Fibroblast of lung (primary cell): ENCODE results near the gene OVCH1. TPM values are rescaled to one million over a fixed set of nuclear protein-coding genes. Genes with fewer than 3 reads are reported as not detected.

Experiments used
- DNase-seq, 2 donors: peaks; one replicate each; pipeline versions ENCODE4 v3.0.0 to v3.0.0-alpha.2; 2010; ENCODE audit warnings: low read depth in 2 of 2
- H2AFZ ChIP-seq: 2 replicates; pipeline ENCODE4 v1.5.1; 2012; ENCODE audit warnings: low read length, control low read depth, inconsistent platforms
- H3K27ac ChIP-seq: 2 replicates; pipeline ENCODE4 v1.5.1; 2011; ENCODE audit warnings: low read length, control low read depth; ENCODE audit not compliant: insufficient read depth
- H3K27me3 ChIP-seq: 2 replicates; pipeline ENCODE4 v1.5.1; 2011; ENCODE audit warnings: mild to moderate bottlenecking, low read length; ENCODE audit not compliant: control insufficient read depth, insufficient read depth
- H3K36me3 ChIP-seq: 2 replicates; pipeline ENCODE4 v1.5.1; 2011; ENCODE audit warnings: low read length; ENCODE audit not compliant: control insufficient read depth, insufficient read depth
- H3K4me1 ChIP-seq: 2 replicates; pipeline ENCODE4 v1.5.1; 2011; ENCODE audit warnings: low read length; ENCODE audit not compliant: control insufficient read depth, insufficient read depth; ENCODE audit errors: extremely low read depth
- H3K4me2 ChIP-seq: 2 replicates; pipeline ENCODE4 v1.5.1; 2011; ENCODE audit warnings: low read length, control low read depth; ENCODE audit not compliant: insufficient read depth; ENCODE audit errors: extremely low read depth
- H3K4me3 ChIP-seq, 4 experiments: fragments of 200-600 bp in 1 of 4; sonication (generic) in 1 of 4; replicated peaks in 1 of 4; 2 replicates each; pipeline ENCODE4 v1.5.1; 2011 to 2016; ENCODE audit warnings: low read length in 4 of 4, low read depth in 3 of 4, mild to moderate bottlenecking in 3 of 4, control low read depth in 2 of 4, inconsistent platforms in 1 of 4, mixed read lengths in 1 of 4; ENCODE audit not compliant: insufficient read depth in 1 of 4; ENCODE audit errors: control extremely low read depth in 1 of 4
- H3K79me2 ChIP-seq: 2 replicates; pipeline ENCODE4 v1.5.1; 2012; ENCODE audit warnings: mild to moderate bottlenecking, low read length, inconsistent platforms; ENCODE audit not compliant: control insufficient read depth, insufficient read depth
- H3K9ac ChIP-seq: 2 replicates; pipeline ENCODE4 v1.5.1; 2011; ENCODE audit warnings: mild to moderate bottlenecking, low read length, control low read depth; ENCODE audit not compliant: insufficient read depth
- H3K9me3 ChIP-seq: 2 replicates; pipeline ENCODE4 v1.5.1; 2012; ENCODE audit warnings: low read depth, low read length; ENCODE audit not compliant: control insufficient read depth, insufficient read depth
- H4K20me1 ChIP-seq: 2 replicates; pipeline ENCODE4 v1.5.1; 2011; ENCODE audit warnings: low read length; ENCODE audit not compliant: control insufficient read depth, insufficient read depth; ENCODE audit errors: extremely low read depth
- EZH2 ChIP-seq: IDR thresholded peaks from 2 replicates; pipeline ENCODE4 v1.5.1; 2012; ENCODE audit warnings: low read length, control low read depth, mild to moderate bottlenecking; ENCODE audit errors: missing control alignments
- polyA plus RNA-seq, 2 donors: library from polyadenylated mRNA; depleted of rRNA in 1 of 2; stranded (reverse) in 1 of 2; unstranded in 1 of 2; fragments of >200 nt; gene quantifications; 2 replicates each; pipeline ENCODE4 v1.2.1, GENCODE V29; 2011 to 2012; ENCODE audit warnings: missing spikeins in 1 of 2
- total RNA-seq: library from RNA; depleted of rRNA; stranded (reverse); fragments of >200 nt; gene quantifications from 2 replicates; pipeline ENCODE4 v1.2.1, GENCODE V29; 2014
- TF ChIP-seq, protein P1 (sequence below), 2 donors: IDR thresholded peaks in 1 of 2; conservative IDR thresholded peaks in 1 of 2; 1 replicate in 1 of 2; 2 replicates in 1 of 2; pipeline ENCODE4 v1.5.1; 2011 to 2012; ENCODE audit warnings: low read length in 2 of 2, control low read depth in 1 of 2, inconsistent platforms in 1 of 2, low read depth in 1 of 2, mild to moderate bottlenecking in 1 of 2

The OVCH1 gene
- total and polyA plus RNA-seq, 2 donors (not counting 1 experiment from before 2014, with no cell fraction given): 0.06 to 1.2 TPM

- Histone ChIP-seq H3K9ac (no peak overlapping the region), H3K9me3 (no peaks in the 10 kb centered on the region), H3K79me2 (no peaks in the 10 kb centered on the region), H3K4me2 (no peak overlapping the region), H4K20me1 (no peaks in the 10 kb centered on the region), H3K4me3 (no peak overlapping the region), H3K27me3 (no peaks in the 10 kb centered on the region), H3K4me1 (no peaks in the 10 kb centered on the region), H2AFZ (no peak overlapping the region), H3K36me3 (no peaks in the 10 kb centered on the region), H3K27ac (no peak overlapping the region)
- TF ChIP-seq, protein P1, sequence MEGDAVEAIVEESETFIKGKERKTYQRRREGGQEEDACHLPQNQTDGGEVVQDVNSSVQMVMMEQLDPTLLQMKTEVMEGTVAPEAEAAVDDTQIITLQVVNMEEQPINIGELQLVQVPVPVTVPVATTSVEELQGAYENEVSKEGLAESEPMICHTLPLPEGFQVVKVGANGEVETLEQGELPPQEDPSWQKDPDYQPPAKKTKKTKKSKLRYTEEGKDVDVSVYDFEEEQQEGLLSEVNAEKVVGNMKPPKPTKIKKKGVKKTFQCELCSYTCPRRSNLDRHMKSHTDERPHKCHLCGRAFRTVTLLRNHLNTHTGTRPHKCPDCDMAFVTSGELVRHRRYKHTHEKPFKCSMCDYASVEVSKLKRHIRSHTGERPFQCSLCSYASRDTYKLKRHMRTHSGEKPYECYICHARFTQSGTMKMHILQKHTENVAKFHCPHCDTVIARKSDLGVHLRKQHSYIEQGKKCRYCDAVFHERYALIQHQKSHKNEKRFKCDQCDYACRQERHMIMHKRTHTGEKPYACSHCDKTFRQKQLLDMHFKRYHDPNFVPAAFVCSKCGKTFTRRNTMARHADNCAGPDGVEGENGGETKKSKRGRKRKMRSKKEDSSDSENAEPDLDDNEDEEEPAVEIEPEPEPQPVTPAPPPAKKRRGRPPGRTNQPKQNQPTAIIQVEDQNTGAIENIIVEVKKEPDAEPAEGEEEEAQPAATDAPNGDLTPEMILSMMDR (conservative IDR thresholded peaks at IDR 0.05 in 1 of 2, IDR thresholded peaks at IDR 0.05 in 1 of 2; ENCODE audit: low read depth in 1 of 2, low read length in 2 of 2): no peak
- no peak for TF ChIP-seq EZH2
- no peak for DNase-seq
Observed at GRCh38 chr12:29509503-29509902, 12.0 kb upstream of the OVCH1 start.

- no peak overlapping the region for H3K9ac ChIP-seq
- H2AFZ ChIP-seq: no peak overlapping the region
- no peaks in the 10 kb centered on the region for H4K20me1 ChIP-seq
- no peaks in the 10 kb centered on the region for H3K79me2 ChIP-seq
- H3K27me3 ChIP-seq: no peaks in the 10 kb centered on the region
- H3K36me3 ChIP-seq: no peaks in the 10 kb centered on the region
- no peak overlapping the region for H3K4me3 ChIP-seq
- no peaks in the 10 kb centered on the region for H3K9me3 ChIP-seq
- TF ChIP-seq, protein P1 (conservative IDR thresholded peaks at IDR 0.05 in 1 of 2, IDR thresholded peaks at IDR 0.05 in 1 of 2; ENCODE audit: low read depth in 1 of 2, low read length in 2 of 2): no peak
- no peak for TF ChIP-seq EZH2
- no peak for DNase-seq
- no peaks in the 10 kb centered on the region for H3K4me1 ChIP-seq
- H3K4me2 ChIP-seq: no peak overlapping the region
- H3K27ac ChIP-seq: no peak overlapping the region
Observed at GRCh38 chr12:29508949-29509348, 11.5 kb upstream of the OVCH1 start.

DNA sequence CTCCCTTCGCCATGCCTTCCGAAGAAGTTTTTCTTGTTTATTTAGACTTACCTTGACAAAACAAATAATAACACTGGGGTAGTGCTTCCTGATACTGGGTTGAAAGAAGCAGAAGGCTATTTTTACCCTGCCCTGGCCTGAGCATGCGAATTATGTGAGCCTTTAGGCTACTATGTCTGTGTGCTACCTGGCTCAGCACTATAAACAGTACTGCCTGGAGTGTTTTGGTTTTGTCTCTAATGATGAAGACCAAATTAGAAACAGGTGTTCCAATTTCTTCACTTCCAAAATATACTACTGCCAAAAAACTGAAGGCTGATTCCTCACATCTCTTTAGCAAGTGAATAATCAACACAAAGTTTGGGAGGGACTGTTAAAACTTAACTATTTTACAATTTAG, 7.6 kb upstream of the OVCH1 start:
- no peak for DNase-seq
- Histone ChIP-seq H3K9ac (no peak overlapping the region), H4K20me1 (no peaks in the 10 kb centered on the region), H3K4me2 (no peak overlapping the region), H3K36me3 (no peaks in the 10 kb centered on the region), H2AFZ (no peak overlapping the region), H3K4me1 (no peaks in the 10 kb centered on the region), H3K79me2 (no peaks in the 10 kb centered on the region), H3K27me3 (no peaks in the 10 kb centered on the region), H3K27ac (no peak overlapping the region), H3K4me3 (no peak overlapping the region), H3K9me3 (no peaks in the 10 kb centered on the region)
- TF ChIP-seq, protein P1 (conservative IDR thresholded peaks at IDR 0.05 in 1 of 2, IDR thresholded peaks at IDR 0.05 in 1 of 2; ENCODE audit: low read depth in 1 of 2, low read length in 2 of 2): no peak
- TF ChIP-seq EZH2: no peak
